Activated CD8-positive, alpha-beta memory T cell treated with anti-CD3 and anti-CD28 coated beads, Interleukin-2, amount 10 ng/mL, durations not matched to agents 7 days and 5 days (primary cell): ENCODE results near the gene DLGAP4. TPM values are rescaled to one million over a fixed set of nuclear protein-coding genes. Genes with fewer than 3 reads are reported as not detected.

ENCODE experiments used
- ATAC-seq: fragments of 150-1000 bp; cut with Tn5 transposase; one replicate; pipeline ENCODE4 v1.10.0; 2021; ENCODE audit warnings: moderate library complexity
- CTCF ChIA-PET: fragments of 350-600 bp; sonication (Branson Sonifier 250); formaldehyde crosslinking; loops from one replicate; lab custom pipeline; 2021; ENCODE audit warnings: antibody characterized with exemption; lab: Charles Lee
- DNase-seq: peaks from one replicate; pipeline ENCODE4 v3.0.0-alpha.2; 2020
- H3K27ac Mint-ChIP-seq: one replicate; pipeline ENCODE4 v1.8.0; 2021; ENCODE audit warnings: mild to moderate bottlenecking, mixed read lengths
- H3K27me3 Mint-ChIP-seq: one replicate; pipeline ENCODE4 v1.8.0; 2021; ENCODE audit warnings: mixed read lengths
- H3K36me3 Mint-ChIP-seq: one replicate; pipeline ENCODE4 v1.8.0; 2021; ENCODE audit warnings: mild to moderate bottlenecking, mixed read lengths
- H3K4me1 Mint-ChIP-seq: one replicate; pipeline ENCODE4 v1.8.0; 2021; ENCODE audit warnings: mixed read lengths
- H3K4me3 Mint-ChIP-seq: one replicate; pipeline ENCODE4 v1.8.0; 2021; ENCODE audit warnings: mild to moderate bottlenecking, moderate library complexity, mixed read lengths
- H3K9me3 Mint-ChIP-seq: one replicate; pipeline ENCODE4 v1.8.0; 2022; ENCODE audit warnings: low read depth, mixed read lengths
- total RNA-seq, 2 experiments: library from RNA; stranded (reverse); gene quantifications; one replicate each; pipeline ENCODE4 v1.2.3, GENCODE V29; 2021

The DLGAP4 gene
- total RNA-seq, 2 experiments from 2014 or later, result 18.8 to 19.6 TPM

GRCh38 chr20:36544134-36545018 is 238.2 kb downstream of the DLGAP4 start:
- ATAC-seq (no peak), DNase-seq (no peak)
- CTCF ChIA-PET, result no interaction called here
- no peaks in the 10 kb centered on the region for H3K4me1 Mint-ChIP-seq
- H3K9me3 Mint-ChIP-seq, result no peaks in the 10 kb centered on the region
- no peak overlapping the region for H3K27ac Mint-ChIP-seq
- no peak overlapping the region for H3K4me3 Mint-ChIP-seq
- no peaks in the 10 kb centered on the region for H3K27me3 Mint-ChIP-seq
- H3K36me3 Mint-ChIP-seq, result no peaks in the 10 kb centered on the region

DNA sequence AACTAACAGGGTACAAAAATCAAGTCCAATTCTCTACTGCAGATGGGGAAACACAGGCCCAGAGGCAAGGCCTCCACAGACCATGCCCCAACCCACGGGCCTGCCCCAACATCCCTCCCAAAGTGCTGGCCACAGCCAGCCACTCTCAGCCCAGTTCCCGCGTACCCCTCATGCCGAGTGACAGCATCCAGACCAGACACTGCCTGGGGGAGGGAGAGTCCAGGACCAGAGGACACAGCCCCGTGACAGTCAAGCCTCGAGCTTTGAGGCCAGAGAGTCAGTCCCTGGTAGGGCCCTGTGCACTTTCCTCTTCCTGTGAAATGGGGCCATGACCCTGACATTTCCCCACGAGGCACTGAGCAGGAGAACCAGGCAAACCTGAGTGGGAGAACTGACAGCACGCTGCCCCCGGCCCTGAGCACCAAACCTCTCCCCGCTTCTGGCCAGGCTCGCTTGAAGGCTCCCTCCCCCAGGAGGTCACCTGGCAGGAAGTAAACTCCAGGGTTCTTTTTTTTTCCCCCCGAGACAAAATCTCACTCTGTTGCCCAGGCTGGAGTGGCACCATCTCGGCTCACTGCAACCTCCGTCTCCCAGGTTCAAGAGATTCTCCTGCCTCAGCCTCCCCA is 240.1 kb downstream of the DLGAP4 start:
- no peaks in the 10 kb centered on the region for H3K27me3 Mint-ChIP-seq
- no peaks in the 10 kb centered on the region for H3K4me1 Mint-ChIP-seq
- ATAC-seq (no peak), DNase-seq (no peak)
- no peaks in the 10 kb centered on the region for H3K36me3 Mint-ChIP-seq
- CTCF ChIA-PET, result interaction anchor here (2.2 kb wide), 1 partner anchor 12 kb away, joined by 5 read pairs; no protein-coding TSS in a partner anchor
- H3K27ac Mint-ChIP-seq, result no peak overlapping the region
- H3K4me3 Mint-ChIP-seq, result no peak overlapping the region
- no peaks in the 10 kb centered on the region for H3K9me3 Mint-ChIP-seq

GRCh38 chr20:36547186-36548005 is 241.3 kb downstream of the DLGAP4 start:
- no peak overlapping the region for H3K27ac Mint-ChIP-seq
- ATAC-seq (no peak), DNase-seq (no peak)
- CTCF ChIA-PET, result interaction anchor here (2.2 kb wide), 1 partner anchor 10 kb away, joined by 5 read pairs; no protein-coding TSS in a partner anchor
- no peaks in the 10 kb centered on the region for H3K27me3 Mint-ChIP-seq
- no peak overlapping the region for H3K4me3 Mint-ChIP-seq
- no peaks in the 10 kb centered on the region for H3K36me3 Mint-ChIP-seq
- no peaks in the 10 kb centered on the region for H3K4me1 Mint-ChIP-seq
- no peaks in the 10 kb centered on the region for H3K9me3 Mint-ChIP-seq

DNA sequence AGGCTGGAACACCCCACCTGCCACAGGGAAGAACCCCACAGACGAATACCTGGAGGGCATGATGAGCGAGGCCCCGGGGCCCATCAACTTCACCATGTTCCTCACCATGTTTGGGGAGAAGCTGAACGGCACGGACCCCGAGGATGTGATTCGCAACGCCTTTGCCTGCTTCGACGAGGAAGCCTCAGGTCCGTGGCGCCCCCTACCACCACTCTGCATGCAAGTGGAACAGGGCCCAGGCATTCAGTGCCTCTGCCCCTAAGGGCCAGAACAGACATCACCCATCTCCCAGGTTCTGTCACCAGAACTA is 241.8 kb downstream of the DLGAP4 start:
- no peak for ATAC-seq
- Mint-ChIP-seq H3K9me3 (no peaks in the 10 kb centered on the region), H3K27ac (no peak overlapping the region), H3K4me1 (no peaks in the 10 kb centered on the region), H3K36me3 (no peaks in the 10 kb centered on the region), H3K27me3 (no peaks in the 10 kb centered on the region), H3K4me3 (no peak overlapping the region)
- CTCF ChIA-PET, result interaction anchor here (0.8 kb wide), 1 partner anchor 12 kb away, joined by 3 read pairs; no protein-coding TSS in a partner anchor
- no peak for DNase-seq

- no peaks in the 10 kb centered on the region for H3K36me3 Mint-ChIP-seq
- no peak overlapping the region for H3K4me3 Mint-ChIP-seq
- CTCF ChIA-PET, result interaction anchor here (0.8 kb wide), 1 partner anchor 11 kb away, joined by 3 read pairs; no protein-coding TSS in a partner anchor
- ATAC-seq (no peak), DNase-seq (no peak)
- H3K27me3 Mint-ChIP-seq, result no peaks in the 10 kb centered on the region
- H3K9me3 Mint-ChIP-seq, result no peaks in the 10 kb centered on the region
- no peak overlapping the region for H3K27ac Mint-ChIP-seq
- no peaks in the 10 kb centered on the region for H3K4me1 Mint-ChIP-seq
These were observed 242.8 kb downstream of the DLGAP4 start for GRCh38 chr20:36548704-36549627.

GRCh38 chr20:36549628-36549941 is 243.4 kb downstream of the DLGAP4 start:
- Mint-ChIP-seq H3K36me3 (no peaks in the 10 kb centered on the region), H3K27ac (no peak overlapping the region), H3K4me3 (no peak overlapping the region), H3K4me1 (no peaks in the 10 kb centered on the region), H3K9me3 (no peaks in the 10 kb centered on the region), H3K27me3 (no peaks in the 10 kb centered on the region)
- no peak for ATAC-seq
- CTCF ChIA-PET, result no interaction called here
- no peak for DNase-seq

GRCh38 chr20:36549942-36550789 is 244.0 kb downstream of the DLGAP4 start:
- CTCF ChIA-PET, result no interaction called here

GRCh38 chr20:36550790-36551299 is 244.7 kb downstream of the DLGAP4 start:
- H3K4me3 Mint-ChIP-seq, result no peak overlapping the region
- peaks cover 1% of the 10 kb centered on the region for H3K4me1 Mint-ChIP-seq
- H3K36me3 Mint-ChIP-seq, result no peaks in the 10 kb centered on the region
- CTCF ChIA-PET, result no interaction called here
- no peaks in the 10 kb centered on the region for H3K9me3 Mint-ChIP-seq
- H3K27ac Mint-ChIP-seq, result no peak overlapping the region
- H3K27me3 Mint-ChIP-seq, result no peaks in the 10 kb centered on the region
- DNase-seq (no peak), ATAC-seq (no peak)

More at GRCh38 chr20:36549942-36550789, 244.0 kb downstream of the DLGAP4 start:
- DNase-seq (no peak), ATAC-seq (no peak)
- Mint-ChIP-seq H3K27ac (no peak overlapping the region), H3K27me3 (no peaks in the 10 kb centered on the region), H3K9me3 (no peaks in the 10 kb centered on the region), H3K36me3 (no peaks in the 10 kb centered on the region), H3K4me3 (no peak overlapping the region), H3K4me1 (no peaks in the 10 kb centered on the region)

- Mint-ChIP-seq H3K4me1 (peaks cover 11% of the 10 kb centered on the region), H3K9me3 (no peaks in the 10 kb centered on the region), H3K4me3 (no peak overlapping the region), H3K36me3 (no peaks in the 10 kb centered on the region), H3K27ac (no peak overlapping the region), H3K27me3 (no peaks in the 10 kb centered on the region)
- ATAC-seq, result no peak
- CTCF ChIA-PET, result no interaction called here
- DNase-seq, result no peak
These were observed 249.1 kb downstream of the DLGAP4 start for GRCh38 chr20:36555248-36555647.

- no peak for DNase-seq
- CTCF ChIA-PET, result interaction anchor here (1.1 to 1.9 kb wide), 2 partner anchors 34 to 43 kb away, joined by 4 to 6 read pairs; partner anchors contain the start of gene RAB5IF
These were observed 256.6 kb downstream of the DLGAP4 start for GRCh38 chr20:36562724-36563123.

GRCh38 chr20:36563374-36563773 is 257.2 kb downstream of the DLGAP4 start:
- Mint-ChIP-seq H3K36me3 (peaks cover 15% of the 10 kb centered on the region), H3K9me3 (peaks cover 6% of the 10 kb centered on the region), H3K4me3 (no peak overlapping the region), H3K27ac (no peak overlapping the region), H3K27me3 (no peaks in the 10 kb centered on the region), H3K4me1 (peaks cover 9% of the 10 kb centered on the region)
- no peak for ATAC-seq
- CTCF ChIA-PET, result no interaction called here
- DNase-seq, result no peak

More at GRCh38 chr20:36562724-36563123, 256.6 kb downstream of the DLGAP4 start:
- Mint-ChIP-seq H3K36me3 (peaks cover 15% of the 10 kb centered on the region), H3K27me3 (no peaks in the 10 kb centered on the region), H3K9me3 (peaks cover 6% of the 10 kb centered on the region), H3K27ac (no peak overlapping the region), H3K4me1 (peaks cover 9% of the 10 kb centered on the region), H3K4me3 (no peak overlapping the region)
- no peak for ATAC-seq
